RWPE1 (cell line): ENCODE measurements around the gene ACACB.

ENCODE experiments used
- CTCF ChIA-PET: fragments of 350-600 bp; sonication (Branson Sonifier 250); formaldehyde crosslinking; extraction: SDS; loops from one replicate; lab custom pipeline; 2021; lab: Yijun Ruan, JAX
- POLR2A ChIA-PET: fragments of 400-600 bp; formaldehyde crosslinking; extraction: SDS; loops from one replicate; lab custom pipeline; 2020; ENCODE audit warnings: antibody characterized with exemption; ENCODE audit not compliant: low non-redundant PET; lab: Yijun Ruan, JAX
- DNase-seq: peaks from one replicate; pipeline ENCODE4 v3.0.0; 2012; ENCODE audit warnings: low spot score
- H3K27ac ChIP-seq: fragments of 450-650 bp; 2 replicates; pipeline ENCODE4 v1.5.1; 2017
- TF ChIP-seq, protein P1 (sequence below): fragments of 450-650 bp; conservative IDR thresholded peaks from 2 replicates; pipeline ENCODE4 v1.5.1; 2017; ENCODE audit warnings: low read depth, mild to moderate bottlenecking

Gene ACACB

DNA sequence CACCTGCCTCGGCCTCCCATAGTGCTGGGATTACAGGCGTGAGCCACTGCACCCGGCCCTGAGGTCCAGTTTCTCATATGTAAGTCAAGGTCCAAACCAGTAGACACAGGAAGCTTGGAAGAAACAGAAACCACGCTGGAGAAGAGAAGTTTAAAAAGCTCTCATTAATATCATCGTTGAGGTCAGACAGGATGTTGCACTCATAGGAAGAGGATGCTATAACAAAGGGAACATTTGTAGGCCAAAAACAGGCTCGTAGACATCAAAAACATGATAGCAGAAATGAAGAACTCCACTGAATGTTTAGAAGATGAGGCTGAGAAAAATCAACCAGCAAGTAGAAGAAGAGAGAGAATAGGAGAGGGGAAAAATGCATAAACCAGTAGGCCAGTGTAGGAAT lies 46.8 kb downstream of the ACACB start:
- CTCF ChIA-PET = no interaction called here
- DNase-seq = no peak
- TF ChIP-seq, protein P1, sequence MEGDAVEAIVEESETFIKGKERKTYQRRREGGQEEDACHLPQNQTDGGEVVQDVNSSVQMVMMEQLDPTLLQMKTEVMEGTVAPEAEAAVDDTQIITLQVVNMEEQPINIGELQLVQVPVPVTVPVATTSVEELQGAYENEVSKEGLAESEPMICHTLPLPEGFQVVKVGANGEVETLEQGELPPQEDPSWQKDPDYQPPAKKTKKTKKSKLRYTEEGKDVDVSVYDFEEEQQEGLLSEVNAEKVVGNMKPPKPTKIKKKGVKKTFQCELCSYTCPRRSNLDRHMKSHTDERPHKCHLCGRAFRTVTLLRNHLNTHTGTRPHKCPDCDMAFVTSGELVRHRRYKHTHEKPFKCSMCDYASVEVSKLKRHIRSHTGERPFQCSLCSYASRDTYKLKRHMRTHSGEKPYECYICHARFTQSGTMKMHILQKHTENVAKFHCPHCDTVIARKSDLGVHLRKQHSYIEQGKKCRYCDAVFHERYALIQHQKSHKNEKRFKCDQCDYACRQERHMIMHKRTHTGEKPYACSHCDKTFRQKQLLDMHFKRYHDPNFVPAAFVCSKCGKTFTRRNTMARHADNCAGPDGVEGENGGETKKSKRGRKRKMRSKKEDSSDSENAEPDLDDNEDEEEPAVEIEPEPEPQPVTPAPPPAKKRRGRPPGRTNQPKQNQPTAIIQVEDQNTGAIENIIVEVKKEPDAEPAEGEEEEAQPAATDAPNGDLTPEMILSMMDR = no peak
- H3K27ac ChIP-seq = no peak overlapping the region
- POLR2A ChIA-PET = no interaction called here

DNA sequence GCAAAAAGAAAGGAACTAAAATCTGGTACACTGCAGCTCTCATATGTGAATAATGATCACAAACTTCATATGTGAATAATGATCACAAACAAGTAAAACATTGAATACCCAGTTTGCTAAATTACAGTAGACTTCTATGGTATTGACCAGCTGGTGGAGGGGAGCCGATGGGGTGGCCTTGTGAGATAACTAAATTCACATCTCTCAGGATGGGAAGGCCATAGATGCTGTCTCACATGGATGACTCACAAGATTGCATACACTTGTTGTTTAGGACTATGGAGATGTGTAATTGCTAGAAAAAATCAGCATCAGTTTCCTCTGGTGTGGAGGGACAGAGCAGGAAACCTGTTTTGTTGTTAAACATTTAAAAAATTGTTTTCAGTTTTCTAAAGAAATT lies 49.2 kb downstream of the ACACB start:
- POLR2A ChIA-PET = no interaction called here
- CTCF ChIA-PET = no interaction called here
- TF ChIP-seq, protein P1 = no peak
- no peak for DNase-seq
- H3K27ac ChIP-seq = no peak overlapping the region

DNA sequence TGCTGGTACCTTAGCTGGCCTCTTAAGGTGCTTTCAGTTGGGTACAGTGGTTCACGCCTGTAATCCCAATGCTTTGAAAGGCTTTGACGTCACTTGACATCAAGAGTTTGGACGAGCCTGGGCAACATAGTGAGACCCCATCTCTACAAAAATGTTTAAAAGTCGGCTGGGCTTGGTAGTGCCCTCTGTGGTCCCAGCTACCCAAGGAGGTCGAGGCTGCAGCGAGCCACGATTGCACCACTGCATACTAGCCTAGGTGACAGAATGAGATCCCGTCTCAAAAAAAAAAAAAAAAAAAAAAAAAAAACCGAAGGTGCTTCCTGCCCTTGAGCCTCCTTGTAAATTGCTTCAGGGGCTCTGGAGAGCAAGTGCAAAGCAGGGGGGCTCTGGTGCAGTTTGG lies 50.0 kb downstream of the ACACB start:
- DNase-seq = no peak
- CTCF ChIA-PET = interaction anchor here (1.1 kb wide), 1 partner anchor 10 kb away, joined by 3 read pairs; no protein-coding TSS in a partner anchor
- POLR2A ChIA-PET = no interaction called here
- TF ChIP-seq, protein P1 = no peak
- no peak overlapping the region for H3K27ac ChIP-seq

DNA sequence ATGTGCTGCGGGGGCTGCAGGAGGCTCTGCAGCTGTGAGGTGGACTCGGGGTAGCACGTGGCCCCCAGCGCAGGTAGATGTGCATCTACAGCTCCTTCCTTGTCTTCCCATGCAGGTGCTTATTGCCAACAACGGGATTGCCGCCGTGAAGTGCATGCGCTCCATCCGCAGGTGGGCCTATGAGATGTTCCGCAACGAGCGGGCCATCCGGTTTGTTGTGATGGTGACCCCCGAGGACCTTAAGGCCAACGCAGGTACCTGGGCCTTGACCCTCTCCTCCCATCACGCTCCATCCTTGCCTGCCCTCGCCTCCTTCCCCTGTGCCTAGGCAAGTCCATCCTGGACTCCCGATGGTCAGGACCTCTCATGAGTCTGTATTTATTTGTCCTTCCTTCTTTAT lies 51.4 kb downstream of the ACACB start:
- DNase-seq = no peak
- TF ChIP-seq, protein P1 = no peak
- ChIA-PET CTCF (no interaction called here), POLR2A (no interaction called here)
- H3K27ac ChIP-seq = no peak overlapping the region

DNA sequence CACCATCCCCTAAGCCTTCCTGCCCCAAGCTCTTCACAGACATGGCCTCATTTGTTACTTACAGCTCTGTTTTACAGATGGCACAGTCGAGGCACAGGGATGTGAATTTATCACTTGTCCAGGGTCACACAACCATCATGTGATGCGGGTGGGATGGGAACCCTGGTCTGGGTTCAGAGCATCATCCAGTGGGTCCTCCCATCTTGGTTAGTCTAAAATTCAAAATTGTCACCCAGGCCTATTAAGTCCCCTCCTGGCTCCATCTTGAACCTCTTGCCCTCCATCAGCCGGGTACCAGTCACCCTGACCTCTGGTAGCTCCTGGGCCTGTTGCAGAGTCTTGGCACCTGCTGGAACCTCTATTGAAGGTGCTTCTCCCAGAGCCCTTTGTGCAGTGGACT lies 52.9 kb downstream of the ACACB start:
- CTCF ChIA-PET = no interaction called here
- no peak for DNase-seq
- no peak overlapping the region for H3K27ac ChIP-seq
- TF ChIP-seq, protein P1 = no peak
- POLR2A ChIA-PET = no interaction called here

- no peak overlapping the region for H3K27ac ChIP-seq
- DNase-seq = no peak
- CTCF ChIA-PET = no interaction called here
- POLR2A ChIA-PET = no interaction called here
- TF ChIP-seq, protein P1 = no peak
These were observed 53.3 kb downstream of the ACACB start for GRCh38 chr12:109169686-109170085.
